ENCODE measurements around the gene AMIGO1.
"Not testable (repeated sequence)": the region's sequence is repeated elsewhere in the genome, so short reads cannot be mapped to it uniquely, and the experiment has no call there.

AMIGO1 gene

GRCh38 chr1:109483672-109484518, 25.6 kb downstream of the AMIGO1 start, which contains the start of gene ATXN7L2:
Gene ATXN7L2, plus strand, starts transcription at chr1:109483905. Its CDS starts 49 bp downstream, at chr1:109483954.
- DNase-seq (ENCODE audit: low spot score), result peak; percentile 98

GRCh38 chr1:109482791-109483671, 26.5 kb downstream of the AMIGO1 start:
- peak; percentile 61 for DNase-seq (ENCODE audit: low spot score)

GRCh38 chr1:109482242-109482641, 27.3 kb downstream of the AMIGO1 start:
- no peak for DNase-seq (ENCODE audit: low spot score)

- no peak for DNase-seq (ENCODE audit: low spot score)
Measured at GRCh38 chr1:109481646-109482045, 27.9 kb downstream of the AMIGO1 start.

- no peak for DNase-seq (ENCODE audit: low spot score)
Measured at GRCh38 chr1:109479901-109480300, 29.6 kb downstream of the AMIGO1 start.

GRCh38 chr1:109479311-109479710, 30.2 kb downstream of the AMIGO1 start:
- no peak for DNase-seq (ENCODE audit: low spot score)

- no peak for DNase-seq (ENCODE audit: low spot score)
Measured at GRCh38 chr1:109478806-109479205, 30.7 kb downstream of the AMIGO1 start.

- DNase-seq (ENCODE audit: low spot score), result no peak
Measured at GRCh38 chr1:109477821-109478220, 31.7 kb downstream of the AMIGO1 start.

GRCh38 chr1:109476825-109477224, 32.7 kb downstream of the AMIGO1 start:
- no peak for DNase-seq (ENCODE audit: low spot score)

- DNase-seq (ENCODE audit: low spot score), result no peak
Measured at GRCh38 chr1:109475261-109475660, 34.3 kb downstream of the AMIGO1 start.

GRCh38 chr1:109474697-109475096, 34.8 kb downstream of the AMIGO1 start:
- no peak for DNase-seq (ENCODE audit: low spot score)

GRCh38 chr1:109473284-109474057, 36.1 kb downstream of the AMIGO1 start:
- not testable (repeated sequence) for DNase-seq (ENCODE audit: low spot score)

- DNase-seq (ENCODE audit: low spot score), result no peak
Measured at GRCh38 chr1:109472779-109473178, 36.7 kb downstream of the AMIGO1 start.

- no peak for DNase-seq (ENCODE audit: low spot score)
Measured at GRCh38 chr1:109470245-109470644, 39.3 kb downstream of the AMIGO1 start.

- DNase-seq (ENCODE audit: low spot score), result no peak
Measured at GRCh38 chr1:109468903-109469302, 40.6 kb downstream of the AMIGO1 start.

GRCh38 chr1:109468061-109468460, 41.5 kb downstream of the AMIGO1 start:
- DNase-seq (ENCODE audit: low spot score), result no peak

GRCh38 chr1:109467301-109467777, 42.2 kb downstream of the AMIGO1 start:
- no peak for DNase-seq (ENCODE audit: low spot score)

- peak; percentile 62 for DNase-seq (ENCODE audit: low spot score)
Measured at GRCh38 chr1:109466452-109467300, 42.9 kb downstream of the AMIGO1 start, which contains the start of gene SYPL2. Gene SYPL2, plus strand, starts transcription at chr1:109466546. Its CDS starts 298 bp downstream, at chr1:109466844.

- DNase-seq (ENCODE audit: low spot score), result no peak
Measured at GRCh38 chr1:109466125-109466451, 43.4 kb downstream of the AMIGO1 start.

GRCh38 chr1:109457819-109458218, 51.7 kb downstream of the AMIGO1 start:
- no peak for DNase-seq (ENCODE audit: low spot score)
